ACC112 (cell line): ENCODE data around the gene ATG16L2.

ENCODE experiments used
- H2AFZ ChIP-seq: fragments of 200-600 bp; sonication (generic); one replicate; pipeline ENCODE4 v1.6.0; 2017; ENCODE audit warnings: antibody characterized with exemption, low read length; ENCODE audit not compliant: unreplicated experiment
- H3K27ac ChIP-seq: fragments of 200-600 bp; sonication (generic); 2 replicates; pipeline ENCODE4 v1.5.1; 2014; ENCODE audit warnings: low read depth, mild to moderate bottlenecking, antibody characterized with exemption, low read length, moderate library complexity
- H3K27me3 ChIP-seq: fragments of 200-600 bp; sonication (generic); 2 replicates; pipeline ENCODE4 v1.6.1; 2014; ENCODE audit warnings: mild to moderate bottlenecking, antibody characterized with exemption, low read length, moderate library complexity, mixed read lengths; ENCODE audit not compliant: insufficient read depth
- H3K36me3 ChIP-seq: fragments of 200-600 bp; sonication (generic); 2 replicates; pipeline ENCODE4 v1.6.1; 2016; ENCODE audit warnings: mild to moderate bottlenecking, antibody characterized with exemption, low read length, moderate library complexity, mixed read lengths; ENCODE audit not compliant: insufficient read depth
- H3K4me1 ChIP-seq: fragments of 200-600 bp; sonication (generic); one replicate; pipeline ENCODE4 v1.6.1; 2016; ENCODE audit warnings: low read length, mixed read lengths; ENCODE audit not compliant: insufficient read depth, unreplicated experiment, control insufficient read depth
- H3K4me3 ChIP-seq: fragments of 200-600 bp; sonication (generic); 2 replicates; pipeline ENCODE4 v1.5.1; 2014; ENCODE audit warnings: mild to moderate bottlenecking, low read depth, low read length
- H3K79me2 ChIP-seq: fragments of 200-600 bp; sonication (generic); one replicate; pipeline ENCODE4 v1.6.0; 2016; ENCODE audit warnings: low read length; ENCODE audit not compliant: control insufficient read depth, unreplicated experiment, insufficient read depth

Gene ATG16L2

GRCh38 chr11:72780296-72781062 lies 33.7 kb upstream of the ATG16L2 start:
- Histone ChIP-seq H3K4me1 (no peaks in the 10 kb centered on the region), H3K27ac (no peak overlapping the region), H3K27me3 (peaks cover 13% of the 10 kb centered on the region; the same call in 1 of the 2 replicates), H3K4me3 (peak overlapping the region; percentile 74; the same call in 1 of the 2 replicates), H2AFZ (no peak overlapping the region), H3K36me3 (no peaks in the 10 kb centered on the region), H3K79me2 (no peaks in the 10 kb centered on the region)

DNA sequence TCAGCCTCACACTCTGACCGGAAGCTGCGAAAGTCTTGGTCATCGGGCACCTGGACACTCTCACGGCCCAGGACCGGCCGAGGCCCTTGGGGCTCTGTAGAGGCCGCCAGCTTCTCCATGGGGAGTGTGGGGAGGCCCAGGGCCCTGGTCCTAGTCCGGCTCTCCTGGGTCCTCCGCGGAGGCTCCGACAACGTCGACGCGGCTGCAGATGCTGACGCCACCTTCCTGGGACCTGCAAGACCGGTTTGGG lies 33.2 kb upstream of the ATG16L2 start:
- peak overlapping the region; percentile 74 for H3K4me3 ChIP-seq
- H2AFZ ChIP-seq: no peak overlapping the region
- H3K27me3 ChIP-seq: peaks cover 13% of the 10 kb centered on the region; the same call in 1 of the 2 replicates
- no peaks in the 10 kb centered on the region for H3K4me1 ChIP-seq
- H3K27ac ChIP-seq: no peak overlapping the region
- H3K79me2 ChIP-seq: no peaks in the 10 kb centered on the region
- no peaks in the 10 kb centered on the region for H3K36me3 ChIP-seq

- no peaks in the 10 kb centered on the region for H3K36me3 ChIP-seq
- H3K27ac ChIP-seq: no peak overlapping the region
- H3K79me2 ChIP-seq: no peaks in the 10 kb centered on the region
- H3K4me1 ChIP-seq: no peaks in the 10 kb centered on the region
- H2AFZ ChIP-seq: peak overlapping the region; percentile 38
- peak overlapping the region; percentile 74 for H3K4me3 ChIP-seq
- H3K27me3 ChIP-seq: peaks cover 13% of the 10 kb centered on the region; the same call in 1 of the 2 replicates
These were observed 32.7 kb upstream of the ATG16L2 start for GRCh38 chr11:72781313-72782080.

- no peaks in the 10 kb centered on the region for H3K79me2 ChIP-seq
- H3K27ac ChIP-seq: no peak overlapping the region
- H3K27me3 ChIP-seq: peaks cover 13% of the 10 kb centered on the region; the same call in 1 of the 2 replicates
- H3K4me1 ChIP-seq: no peaks in the 10 kb centered on the region
- no peaks in the 10 kb centered on the region for H3K36me3 ChIP-seq
- H2AFZ ChIP-seq: no peak overlapping the region
- H3K4me3 ChIP-seq: peak overlapping the region; percentile 56; the same call in 1 of the 2 replicates
These were observed 31.9 kb upstream of the ATG16L2 start for GRCh38 chr11:72782081-72782920.

- no peaks in the 10 kb centered on the region for H3K36me3 ChIP-seq
- no peak overlapping the region for H3K4me3 ChIP-seq
- H3K27me3 ChIP-seq: peaks cover 13% of the 10 kb centered on the region; the same call in 1 of the 2 replicates
- no peaks in the 10 kb centered on the region for H3K79me2 ChIP-seq
- H3K4me1 ChIP-seq: no peaks in the 10 kb centered on the region
- H3K27ac ChIP-seq: no peak overlapping the region
- no peak overlapping the region for H2AFZ ChIP-seq
These were observed 30.9 kb upstream of the ATG16L2 start for GRCh38 chr11:72783144-72783905.

- Histone ChIP-seq H3K36me3 (no peaks in the 10 kb centered on the region), H3K79me2 (no peaks in the 10 kb centered on the region), H3K4me1 (peaks cover 6% of the 10 kb centered on the region), H3K27me3 (peaks cover 13% of the 10 kb centered on the region; the same call in 1 of the 2 replicates), H3K27ac (no peak overlapping the region), H3K4me3 (no peak overlapping the region), H2AFZ (no peak overlapping the region)
These were observed 29.5 kb upstream of the ATG16L2 start for GRCh38 chr11:72784662-72785061.

- H3K27ac ChIP-seq: no peak overlapping the region
- no peaks in the 10 kb centered on the region for H3K79me2 ChIP-seq
- no peaks in the 10 kb centered on the region for H3K27me3 ChIP-seq
- H3K4me3 ChIP-seq: no peak overlapping the region
- H3K36me3 ChIP-seq: no peaks in the 10 kb centered on the region
- peaks cover 12% of the 10 kb centered on the region for H3K4me1 ChIP-seq
- no peak overlapping the region for H2AFZ ChIP-seq
These were observed 27.7 kb upstream of the ATG16L2 start for GRCh38 chr11:72786305-72787215.

- H3K79me2 ChIP-seq: no peaks in the 10 kb centered on the region
- no peaks in the 10 kb centered on the region for H3K36me3 ChIP-seq
- no peak overlapping the region for H3K4me3 ChIP-seq
- H3K27ac ChIP-seq: no peak overlapping the region
- no peaks in the 10 kb centered on the region for H3K27me3 ChIP-seq
- peaks cover 12% of the 10 kb centered on the region for H3K4me1 ChIP-seq
- H2AFZ ChIP-seq: no peak overlapping the region
These were observed 26.8 kb upstream of the ATG16L2 start for GRCh38 chr11:72787216-72788104.

- Histone ChIP-seq H3K4me3 (no peak overlapping the region), H2AFZ (no peak overlapping the region), H3K27me3 (no peaks in the 10 kb centered on the region), H3K27ac (no peak overlapping the region), H3K36me3 (no peaks in the 10 kb centered on the region), H3K79me2 (no peaks in the 10 kb centered on the region), H3K4me1 (peaks cover 19% of the 10 kb centered on the region)
These were observed 26.0 kb upstream of the ATG16L2 start for GRCh38 chr11:72788241-72788640.
